Heart right ventricle (tissue), 16 donors: ENCODE results near the gene ERLIN1. TPM values are rescaled to one million over a fixed set of nuclear protein-coding genes. Genes with fewer than 3 reads are reported as not detected.

ENCODE experiments used
- ATAC-seq, 8 donors: fragments of 200-7000 bp; cut with Tn5 transposase; one replicate each; pipeline ENCODE4 v1.9.1; 2020; ENCODE audit warnings: mild to moderate bottlenecking in 8 of 8, moderate library complexity in 8 of 8, moderate number of reproducible peaks in 1 of 8
- DNase-seq, 2 donors: peaks; one replicate each; pipeline ENCODE4 v3.0.0-alpha.2; 2020
- H3K27ac ChIP-seq, 10 donors: fragments of 200-600 bp; sonication (generic) in 2 of 10; one replicate each; pipeline versions ENCODE4 v1.5.0 to v1.8.0; 2020 to 2022; ENCODE audit warnings: mild to moderate bottlenecking in 3 of 10
- H3K27me3 ChIP-seq, 7 donors: fragments of 200-600 bp; one replicate each; pipeline ENCODE4 v1.8.0; 2021 to 2022; ENCODE audit warnings: mild to moderate bottlenecking in 2 of 7
- H3K36me3 ChIP-seq, 9 donors: fragments of 200-600 bp; sonication (generic) in 1 of 9; one replicate each; pipeline versions ENCODE4 v1.5.0 to v1.8.0; 2020 to 2022; ENCODE audit warnings: mild to moderate bottlenecking in 2 of 9
- H3K4me1 ChIP-seq, 9 donors: fragments of 200-600 bp; sonication (generic) in 1 of 9; one replicate each; pipeline versions ENCODE4 v1.5.0 to v1.8.0; 2020 to 2022; ENCODE audit warnings: mild to moderate bottlenecking in 4 of 9
- H3K4me3 ChIP-seq, 10 donors: fragments of 200-600 bp; sonication (generic) in 2 of 10; one replicate each; pipeline versions ENCODE4 v1.5.0 to v1.8.0; 2020 to 2022; ENCODE audit warnings: mild to moderate bottlenecking in 7 of 10, moderate library complexity in 2 of 10
- H3K9me3 ChIP-seq, 11 donors: fragments of 200-600 bp in 10 of 11; sonication (generic) in 2 of 11; one replicate each; pipeline versions ENCODE4 v1.5.0 to v1.8.0; 2013 to 2022; ENCODE audit warnings: mild to moderate bottlenecking in 2 of 11, control low read depth in 1 of 11, moderate library complexity in 1 of 11
- WGBS, 2 donors: extraction: QIAGEN DNeasy Blood & Tissue Kit; methylation state at CpG; one replicate each; pipeline ENCODE4 v1.1.7; 2013; ENCODE audit warnings: inconsistent platforms in 1 of 2; 5-methylcytosine and 5-hydroxymethylcytosine counted together
- intact Hi-C, 10 donors: fragments of 100-400 bp; cut with DNase I; formaldehyde crosslinking; loops; one replicate each; pipeline versions ENCODE4 v1.11.1 to v1.14.2; 2022
- polyA plus RNA-seq, 2 donors: library from polyadenylated mRNA; stranded (reverse); fragments of 200-250 nt; gene quantifications; one replicate each; pipeline ENCODE4 v1.2.3, GENCODE V29; 2013
- total RNA-seq, 10 donors: library from RNA; stranded (reverse); fragmentation: NEBNext Ultra II Directional in 3 of 10; extraction: Animal tissue kit (Norgen Biotek cat#: 25700) in 3 of 10; gene quantifications; one replicate each; pipeline versions ENCODE4 v1.2.1 to v1.2.4, GENCODE V29; 2021 to 2023
- TF ChIP-seq, protein P1 (sequence below), 9 donors: fragments of 200-600 bp; sonication (generic) in 2 of 9; IDR thresholded peaks; one replicate each; pipeline versions ENCODE4 v1.5.0 to v1.8.0; 2021 to 2022; ENCODE audit warnings: antibody characterized with exemption in 9 of 9, mild to moderate bottlenecking in 5 of 9, moderate library complexity in 1 of 9
- donor health status: Arrhythmogenic right ventricular cardiomyopathy.
- donor health status: ischemic (EF 13 %, LVEDD 7.1; RV severe dilation, severe dysfunction).
- donor health status: healthy with polysubstance abuse.
- donor health status: DM: no; HTN: yes; CAD: no.
- donor health status: DM: no; HTN: no; CAD: no.
- donor health status: ischemic (EF 25% LVEDD 6.9; RV normal size, moderate dysfunction).
- donor health status: ischemic (EF 25% LVEDD 5.7; RV mildly dilated, moderate dysfunction).
- donor health status: healthy.
- donor health status: DM: yes; HTN: yes; CAD: no.
- donor health status: Ischemic cardiomyopathy.
- donor health status: ischemic (EF 35%, LVEDD 5.7; RV mildly dilated, moderate dysfunction).
- donor health status: nonischemic (EF 11% LVEDD 7.7; RV severe dilation, severe dysfunction).
- donor health status: DM: yes; HTN: yes; CAD: no.
- donor health status: PGD.
- donor health status: ischemic (EF 29% LVEDD 5.4; RV normal size, mild dysfunction).
- donor health status: nonischemic (EF 23%, LVEDD 6.1; RV moderate dilation, normal function).

ERLIN1 gene
- total and polyA plus RNA-seq, 12 donors, result 2.1 to 13.3 (median 7.2) TPM

DNA sequence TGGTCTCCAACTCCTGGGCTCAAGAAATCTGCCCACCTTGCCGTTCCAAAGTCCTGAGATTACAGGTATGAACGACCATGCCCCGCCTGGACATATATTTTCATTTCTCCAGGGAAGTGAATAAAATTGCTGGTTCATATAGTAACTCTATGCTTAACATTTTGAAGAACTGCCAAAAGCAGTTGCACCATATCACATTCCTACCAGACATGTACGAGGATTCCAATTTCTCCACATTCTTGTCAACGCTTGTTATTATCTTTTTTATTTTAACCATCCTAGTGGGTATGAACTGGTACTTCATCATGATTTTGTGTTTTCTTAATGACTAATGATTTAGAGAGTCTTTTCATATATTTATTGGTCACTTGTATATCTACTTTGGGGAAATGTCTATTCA is 82.2 kb downstream of the ERLIN1 start:
- H3K36me3 ChIP-seq, result no peaks in the 10 kb centered on the region
- TF ChIP-seq, protein P1, sequence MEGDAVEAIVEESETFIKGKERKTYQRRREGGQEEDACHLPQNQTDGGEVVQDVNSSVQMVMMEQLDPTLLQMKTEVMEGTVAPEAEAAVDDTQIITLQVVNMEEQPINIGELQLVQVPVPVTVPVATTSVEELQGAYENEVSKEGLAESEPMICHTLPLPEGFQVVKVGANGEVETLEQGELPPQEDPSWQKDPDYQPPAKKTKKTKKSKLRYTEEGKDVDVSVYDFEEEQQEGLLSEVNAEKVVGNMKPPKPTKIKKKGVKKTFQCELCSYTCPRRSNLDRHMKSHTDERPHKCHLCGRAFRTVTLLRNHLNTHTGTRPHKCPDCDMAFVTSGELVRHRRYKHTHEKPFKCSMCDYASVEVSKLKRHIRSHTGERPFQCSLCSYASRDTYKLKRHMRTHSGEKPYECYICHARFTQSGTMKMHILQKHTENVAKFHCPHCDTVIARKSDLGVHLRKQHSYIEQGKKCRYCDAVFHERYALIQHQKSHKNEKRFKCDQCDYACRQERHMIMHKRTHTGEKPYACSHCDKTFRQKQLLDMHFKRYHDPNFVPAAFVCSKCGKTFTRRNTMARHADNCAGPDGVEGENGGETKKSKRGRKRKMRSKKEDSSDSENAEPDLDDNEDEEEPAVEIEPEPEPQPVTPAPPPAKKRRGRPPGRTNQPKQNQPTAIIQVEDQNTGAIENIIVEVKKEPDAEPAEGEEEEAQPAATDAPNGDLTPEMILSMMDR (IDR thresholded peaks at IDR 0.05), result no peak
- no peak overlapping the region for H3K27ac ChIP-seq
- peaks cover 0 to 4% (median 0%) of the 10 kb centered on the region in 11 donors for H3K9me3 ChIP-seq
- no peaks in the 10 kb centered on the region for H3K4me1 ChIP-seq
- ATAC-seq, result no peak
- H3K27me3 ChIP-seq, result peaks cover 0 to 46% (median 7%) of the 10 kb centered on the region in 7 donors
- intact Hi-C loops, result no loop called here
- 54 to 57% methylated on average over 5 of the region's 5 CpGs for WGBS, 2 donors
- H3K4me3 ChIP-seq, result no peak overlapping the region
- no peak for DNase-seq

DNA sequence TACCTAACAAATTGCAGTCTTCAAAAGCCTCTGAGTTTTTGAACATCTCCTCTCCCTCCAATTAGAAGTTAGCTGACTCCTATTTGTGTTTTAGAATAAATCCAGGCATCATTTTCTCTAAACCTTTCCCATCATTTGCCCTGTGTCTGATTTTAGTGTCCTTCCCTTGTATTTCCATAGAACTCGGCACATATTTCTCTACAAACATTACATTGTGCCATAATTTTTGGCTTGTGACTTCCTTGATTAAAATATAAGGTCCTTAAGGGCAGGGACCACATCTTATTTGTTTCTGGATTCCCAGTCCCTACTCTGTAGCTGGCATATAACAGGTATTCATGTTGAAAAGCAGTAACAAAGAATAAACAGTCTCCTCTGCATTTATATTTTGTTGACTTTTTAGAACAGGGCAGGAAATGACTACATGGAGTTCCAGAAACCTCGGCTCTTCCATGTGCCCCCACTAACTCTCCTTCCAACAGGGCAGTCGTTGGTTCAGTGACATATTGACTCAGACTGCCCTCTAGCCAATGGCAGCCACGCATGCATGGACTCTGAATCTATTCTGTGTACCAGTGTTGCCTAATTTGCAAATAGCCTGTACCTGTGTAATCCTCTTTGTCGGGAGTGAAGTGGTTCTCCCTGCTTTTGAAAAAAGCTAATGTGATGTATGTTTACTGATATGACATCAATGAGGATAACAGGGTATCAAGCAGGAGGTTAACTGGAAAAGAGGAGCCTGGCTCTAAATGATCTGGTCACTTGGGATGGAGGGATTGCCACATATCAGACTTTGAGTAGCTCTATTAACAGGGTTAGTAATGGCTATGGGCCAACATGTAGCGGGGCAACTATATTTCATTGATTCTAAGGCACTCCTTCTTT is 84.4 kb downstream of the ERLIN1 start:
- ATAC-seq, result no peak
- no peak for DNase-seq
- Histone ChIP-seq H3K4me1 (no peaks in the 10 kb centered on the region), H3K36me3 (no peaks in the 10 kb centered on the region), H3K4me3 (no peak overlapping the region), H3K9me3 (peaks cover 0 to 21% (median 0%) of the 10 kb centered on the region in 11 donors), H3K27me3 (peaks cover 0 to 38% (median 5%) of the 10 kb centered on the region in 7 donors), H3K27ac (no peak overlapping the region)
- TF ChIP-seq, protein P1 (IDR thresholded peaks at IDR 0.05), result no peak
- intact Hi-C loops, result no loop called here
- WGBS, 2 donors, result 63% methylated on average over 6 of the region's 6 CpGs

DNA sequence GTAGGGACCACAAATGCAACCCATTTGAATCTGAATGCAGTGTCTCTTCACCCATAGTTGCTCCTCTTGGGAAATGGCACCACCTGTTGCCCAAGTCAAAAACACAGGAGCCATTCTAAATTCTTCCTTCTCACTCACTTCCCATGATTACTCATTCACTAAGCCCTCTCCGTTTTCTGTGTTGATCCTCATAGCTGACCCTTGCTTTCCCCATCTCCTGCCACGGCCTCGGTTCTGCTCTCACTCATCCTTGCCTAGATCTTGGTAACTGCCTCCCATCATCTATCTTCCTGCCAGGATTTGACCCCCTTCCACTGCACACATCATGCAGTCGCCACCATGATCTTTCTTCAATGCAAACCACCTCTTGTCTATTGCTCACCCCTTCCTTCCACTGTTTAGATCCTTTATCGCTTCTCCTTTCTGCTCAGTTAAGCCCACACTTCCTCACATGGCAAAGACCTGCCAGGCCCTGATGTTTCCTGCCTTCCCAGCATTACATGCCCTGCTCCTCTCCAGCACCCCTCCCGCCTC is 85.1 kb downstream of the ERLIN1 start:
- TF ChIP-seq, protein P1 (IDR thresholded peaks at IDR 0.05), result no peak
- Histone ChIP-seq H3K36me3 (no peaks in the 10 kb centered on the region), H3K27ac (no peak overlapping the region), H3K9me3 (peaks cover 0 to 21% (median 0%) of the 10 kb centered on the region in 11 donors), H3K4me1 (no peaks in the 10 kb centered on the region), H3K27me3 (peaks cover 0 to 32% (median 5%) of the 10 kb centered on the region in 7 donors), H3K4me3 (no peak overlapping the region)
- intact Hi-C loops, result no loop called here
- 57 to 58% methylated on average over 6 of the region's 6 CpGs for WGBS, 2 donors
- DNase-seq, result no peak
- ATAC-seq, result no peak

Other genes with a start within 250 kb of the ERLIN1 start
- gene DNMBP, start 176.1 kb downstream of the ERLIN1 start, total RNA-seq, result 1 to 10 TPM; 5.4 to 8.1 (median 7.1) TPM
- 1 to 10 TPM; 5.1 to 8.0 TPM for gene DNMBP, start 176.1 kb downstream of the ERLIN1 start, polyA plus RNA-seq
- gene CPN1, start 104.2 kb downstream of the ERLIN1 start, total RNA-seq, result not detected
- not detected for gene CPN1, start 104.2 kb downstream of the ERLIN1 start, polyA plus RNA-seq
- gene CHUK, start 43.6 kb upstream of the ERLIN1 start, total RNA-seq, result 10 to 100 TPM in 6 of 10 donors, 1 to 10 TPM in 4; 7.7 to 13.7 (median 10.1) TPM
- 1 to 10 TPM; 7.3 to 7.7 TPM for gene CHUK, start 43.6 kb upstream of the ERLIN1 start, polyA plus RNA-seq
- 10 to 100 TPM in 9 of 10 donors, 1 to 10 TPM in 1; 9.5 to 20.0 (median 13.4) TPM for gene CWF19L1, start 81.6 kb upstream of the ERLIN1 start, total RNA-seq
- gene CWF19L1, start 81.6 kb upstream of the ERLIN1 start, polyA plus RNA-seq, result 10 to 100 TPM; 14.0 to 15.3 TPM
- 10 to 100 TPM; 13.6 to 23.5 (median 19.8) TPM for gene BLOC1S2, start 100.7 kb upstream of the ERLIN1 start, total RNA-seq
- gene BLOC1S2, start 100.7 kb upstream of the ERLIN1 start, polyA plus RNA-seq, result 10 to 100 TPM; 19.3 to 32.2 TPM
- gene PKD2L1, start 144.2 kb upstream of the ERLIN1 start, total RNA-seq, result not detected
- not detected for gene PKD2L1, start 144.2 kb upstream of the ERLIN1 start, polyA plus RNA-seq
- 10 to 100 TPM in 6 of 10 donors, 1 to 10 TPM in 4; 1.8 to 24.7 (median 12.6) TPM for gene SCD, start 161.2 kb upstream of the ERLIN1 start, total RNA-seq
- gene SCD, start 161.2 kb upstream of the ERLIN1 start, polyA plus RNA-seq, result 10 to 100 TPM; 44.6 to 62.7 TPM